ENCODE results near the gene ADORA1.

DNA sequence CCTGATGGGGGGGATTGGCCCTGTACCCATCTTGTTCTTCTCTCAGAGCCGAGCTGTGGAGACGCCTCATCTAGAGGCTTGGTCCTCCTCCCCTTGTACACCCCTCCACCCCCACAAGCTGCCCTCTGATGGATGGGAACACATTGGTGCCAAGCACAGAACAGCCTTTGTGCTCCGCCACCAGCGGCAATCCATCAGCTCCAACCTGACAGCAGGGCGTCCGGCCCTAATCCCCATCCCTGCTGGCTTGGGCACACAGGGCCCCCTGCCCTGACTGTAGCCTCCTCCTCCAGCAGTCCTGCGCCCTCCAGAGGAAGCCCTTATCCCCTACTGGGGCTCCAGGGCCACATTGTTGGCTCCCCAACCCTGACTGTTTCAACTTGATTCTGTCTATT lies 37.9 kb upstream of the ADORA1 start:
- TF ChIP-seq CREB1 (IDR thresholded peaks at IDR 0.05; ENCODE audit: low read depth), result no peak
- TF ChIP-seq CEBPB (IDR thresholded peaks at IDR 0.05), result no peak
- TF ChIP-seq RAD21 (IDR thresholded peaks at IDR 0.05; ENCODE audit: low read depth), result no peak
- TF ChIP-seq, protein P1, sequence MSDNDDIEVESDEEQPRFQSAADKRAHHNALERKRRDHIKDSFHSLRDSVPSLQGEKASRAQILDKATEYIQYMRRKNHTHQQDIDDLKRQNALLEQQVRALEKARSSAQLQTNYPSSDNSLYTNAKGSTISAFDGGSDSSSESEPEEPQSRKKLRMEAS (IDR thresholded peaks at IDR 0.05), result no peak
- TF ChIP-seq TEAD4 (IDR thresholded peaks at IDR 0.05), result no peak
- TF ChIP-seq, protein P2, sequence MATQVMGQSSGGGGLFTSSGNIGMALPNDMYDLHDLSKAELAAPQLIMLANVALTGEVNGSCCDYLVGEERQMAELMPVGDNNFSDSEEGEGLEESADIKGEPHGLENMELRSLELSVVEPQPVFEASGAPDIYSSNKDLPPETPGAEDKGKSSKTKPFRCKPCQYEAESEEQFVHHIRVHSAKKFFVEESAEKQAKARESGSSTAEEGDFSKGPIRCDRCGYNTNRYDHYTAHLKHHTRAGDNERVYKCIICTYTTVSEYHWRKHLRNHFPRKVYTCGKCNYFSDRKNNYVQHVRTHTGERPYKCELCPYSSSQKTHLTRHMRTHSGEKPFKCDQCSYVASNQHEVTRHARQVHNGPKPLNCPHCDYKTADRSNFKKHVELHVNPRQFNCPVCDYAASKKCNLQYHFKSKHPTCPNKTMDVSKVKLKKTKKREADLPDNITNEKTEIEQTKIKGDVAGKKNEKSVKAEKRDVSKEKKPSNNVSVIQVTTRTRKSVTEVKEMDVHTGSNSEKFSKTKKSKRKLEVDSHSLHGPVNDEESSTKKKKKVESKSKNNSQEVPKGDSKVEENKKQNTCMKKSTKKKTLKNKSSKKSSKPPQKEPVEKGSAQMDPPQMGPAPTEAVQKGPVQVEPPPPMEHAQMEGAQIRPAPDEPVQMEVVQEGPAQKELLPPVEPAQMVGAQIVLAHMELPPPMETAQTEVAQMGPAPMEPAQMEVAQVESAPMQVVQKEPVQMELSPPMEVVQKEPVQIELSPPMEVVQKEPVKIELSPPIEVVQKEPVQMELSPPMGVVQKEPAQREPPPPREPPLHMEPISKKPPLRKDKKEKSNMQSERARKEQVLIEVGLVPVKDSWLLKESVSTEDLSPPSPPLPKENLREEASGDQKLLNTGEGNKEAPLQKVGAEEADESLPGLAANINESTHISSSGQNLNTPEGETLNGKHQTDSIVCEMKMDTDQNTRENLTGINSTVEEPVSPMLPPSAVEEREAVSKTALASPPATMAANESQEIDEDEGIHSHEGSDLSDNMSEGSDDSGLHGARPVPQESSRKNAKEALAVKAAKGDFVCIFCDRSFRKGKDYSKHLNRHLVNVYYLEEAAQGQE (IDR thresholded peaks at IDR 0.05; ENCODE audit: low read depth), result no peak
- no peak for TF ChIP-seq EP300 (IDR thresholded peaks at IDR 0.05; ENCODE audit: borderline replicate concordance)
- no peak for TF ChIP-seq TAF1 (IDR thresholded peaks at IDR 0.05; ENCODE audit: low read depth)
- TF ChIP-seq EGR1 (IDR thresholded peaks at IDR 0.05), result no peak
- TF ChIP-seq NFIC (IDR thresholded peaks at IDR 0.05), result no peak
- TF ChIP-seq ZBTB7A (IDR thresholded peaks at IDR 0.05; ENCODE audit: low read depth), result no peak
- TF ChIP-seq YY1 (IDR thresholded peaks at IDR 0.05; ENCODE audit: low read depth), result no peak
- TF ChIP-seq, protein P3, sequence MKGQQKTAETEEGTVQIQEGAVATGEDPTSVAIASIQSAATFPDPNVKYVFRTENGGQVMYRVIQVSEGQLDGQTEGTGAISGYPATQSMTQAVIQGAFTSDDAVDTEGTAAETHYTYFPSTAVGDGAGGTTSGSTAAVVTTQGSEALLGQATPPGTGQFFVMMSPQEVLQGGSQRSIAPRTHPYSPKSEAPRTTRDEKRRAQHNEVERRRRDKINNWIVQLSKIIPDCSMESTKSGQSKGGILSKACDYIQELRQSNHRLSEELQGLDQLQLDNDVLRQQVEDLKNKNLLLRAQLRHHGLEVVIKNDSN (IDR thresholded peaks at IDR 0.05), result no peak

All from Ishikawa (cell line).